Measurements from ENCODE around the gene ADGRV1. TPM values are rescaled to one million over a fixed set of nuclear protein-coding genes. Genes with fewer than 3 reads are reported as not detected.

Gene ADGRV1
- total and polyA plus RNA-seq, 9 of the 15 experiments (the other 6 are each of a cell fraction or from before 2014, with no cell fraction given) = 21.7 to 156 (median 58.2) TPM

GRCh38 chr5:90882448-90882847 is 323.9 kb downstream of the ADGRV1 start:
- FAIRE-seq (no peak), DNase-seq (ENCODE audit: extremely low read depth in 1 of 4, low spot score in 3 of 4) (no peak), ATAC-seq (no peak)
- no TSS peak for BruUV-seq (replicated peaks)
- H3K27me3 ChIP-seq (ENCODE audit: control insufficient read depth in 2 of 2, insufficient read depth in 2 of 2, low read length in 2 of 2) = no peaks in the 10 kb centered on the region
- H3K9ac ChIP-seq (ENCODE audit: insufficient read depth in 1 of 2, low read depth in 2 of 2, low read length in 2 of 2) = no peak overlapping the region
- WGBS (ENCODE audit: insufficient coverage, low coverage, missing lambda C conversion rate) = 66% methylated on average over 2 of the region's 2 CpGs
- H3K36me3 ChIP-seq (ENCODE audit: control insufficient read depth, insufficient read depth, low read length) = peaks cover 17% of the 10 kb centered on the region; the same call in 2 of the 3 replicates
- no peak overlapping the region for H3K27ac ChIP-seq (ENCODE audit: extremely low read depth, low read depth, low read length)
- ChIA-PET CTCF (ENCODE audit: low intra/inter-chr PET ratio) (no interaction called here), POLR2A (no interaction called here)
- no peak overlapping the region for H3K4me2 ChIP-seq (ENCODE audit: insufficient read depth, low read length)
- TF ChIP-seq MAFF (IDR thresholded peaks at IDR 0.05; ENCODE audit: low read length) (peak; percentile 93), MAFK (IDR thresholded peaks at IDR 0.05; ENCODE audit: low read length) (peak; percentile 92), C11orf30 (IDR thresholded peaks at IDR 0.05; ENCODE audit: low read depth) (peak; percentile 86), ZNF586 (CRISPR knock-in tag; conservative IDR thresholded peaks at IDR 0.05) (no peak), ZNF316 (IDR thresholded peaks at IDR 0.05) (peak; percentile 93), MAFG (tag; conservative IDR thresholded peaks at IDR 0.05) (peak; percentile 86), PREB (CRISPR knock-in tag; IDR thresholded peaks at IDR 0.05) (no peak)
- TF ChIP-seq, protein P1, sequence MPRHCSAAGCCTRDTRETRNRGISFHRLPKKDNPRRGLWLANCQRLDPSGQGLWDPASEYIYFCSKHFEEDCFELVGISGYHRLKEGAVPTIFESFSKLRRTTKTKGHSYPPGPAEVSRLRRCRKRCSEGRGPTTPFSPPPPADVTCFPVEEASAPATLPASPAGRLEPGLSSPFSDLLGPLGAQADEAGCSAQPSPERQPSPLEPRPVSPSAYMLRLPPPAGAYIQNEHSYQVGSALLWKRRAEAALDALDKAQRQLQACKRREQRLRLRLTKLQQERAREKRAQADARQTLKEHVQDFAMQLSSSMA (CRISPR knock-in tag; IDR thresholded peaks at IDR 0.05) = no peak
- intact Hi-C loops (cut with micrococcal nuclease) (no loop called here), in situ Hi-C loops (cut with MboI) (no loop called here)
- no peaks in the 10 kb centered on the region for H4K20me1 ChIP-seq (replicated peaks; ENCODE audit: control insufficient read depth, insufficient read depth, low read length)
- no peaks in the 10 kb centered on the region for H3K9me3 ChIP-seq (replicated peaks; ENCODE audit: control insufficient read depth, insufficient read depth, low read depth, low read length)
- peaks cover 0 to 9% of the 10 kb centered on the region in 2 experiments; a peak in 1 of 5 replicates for H3K4me1 ChIP-seq (replicated peaks in 1 of 2; ENCODE audit: control insufficient read depth in 2 of 2, insufficient read depth in 2 of 2, low read length in 2 of 2)
- H2AFZ ChIP-seq (ENCODE audit: low read depth, low read length) = no peak overlapping the region
- no peaks in the 10 kb centered on the region for H3K79me2 ChIP-seq (ENCODE audit: control insufficient read depth, insufficient read depth, low read length)
- no peak overlapping the region for H3K4me3 ChIP-seq
- no peaks in the 10 kb centered on the region for H3K9me1 ChIP-seq (ENCODE audit: control insufficient read depth, insufficient read depth, low read length)

All from K562 (cell line).